Measurements from ENCODE around the gene SYP. TPM values are rescaled to one million over a fixed set of nuclear protein-coding genes. Genes with fewer than 3 reads are reported as not detected.
"Not testable (repeated sequence)": the region's sequence is repeated elsewhere in the genome, so short reads cannot be mapped to it uniquely, and the experiment has no call there.

Gene SYP
- total RNA-seq, 1 experiment from 2014 or later: 0.63 TPM

- not testable (repeated sequence) for DNase-seq, H3K27me3 ChIP-seq, H3K9me3 ChIP-seq, H3K4me3 ChIP-seq, H3K36me3 ChIP-seq
Measured at GRCh38 chrX:49142264-49142663, 57.7 kb downstream of the SYP start.

- H3K9me3 ChIP-seq: no peaks in the 10 kb centered on the region
- DNase-seq: no peak
- no peaks in the 10 kb centered on the region for H3K27me3 ChIP-seq
- no peak overlapping the region for H3K4me3 ChIP-seq
- no peaks in the 10 kb centered on the region for H3K36me3 ChIP-seq
Measured at GRCh38 chrX:49139713-49140112, 60.3 kb downstream of the SYP start.

Other genes starting within 250 kb of the SYP start
- gene OTUD5, start 242.6 kb downstream of the SYP start, total RNA-seq (2014; rRNA removed; shearing (Covaris generic); ENCODE audit: low replicate concordance): 21.9 and 27.4 TPM in 2 replicates
- 0.23 TPM in 1 of 2 replicates, not detected in the other for gene KCND1, start 228.3 kb downstream of the SYP start, total RNA-seq (2014; rRNA removed; shearing (Covaris generic); ENCODE audit: low replicate concordance)
- 15.7 and 20.3 TPM in 2 replicates for gene GRIPAP1, start 197.9 kb downstream of the SYP start, total RNA-seq (2014; rRNA removed; shearing (Covaris generic); ENCODE audit: low replicate concordance)
- gene TFE3, start 156.8 kb downstream of the SYP start, total RNA-seq (2014; rRNA removed; shearing (Covaris generic); ENCODE audit: low replicate concordance): 41.4 and 49.3 TPM in 2 replicates
- gene CCDC120, start 141.2 kb downstream of the SYP start, total RNA-seq (2014; rRNA removed; shearing (Covaris generic); ENCODE audit: low replicate concordance): 0.30 and 0.59 TPM in 2 replicates
- gene PRAF2, start 126.2 kb downstream of the SYP start, total RNA-seq (2014; rRNA removed; shearing (Covaris generic); ENCODE audit: low replicate concordance): 1.9 TPM in 1 of 2 replicates, not detected in the other
- gene WDR45, start 120.3 kb downstream of the SYP start, total RNA-seq (2014; rRNA removed; shearing (Covaris generic); ENCODE audit: low replicate concordance): 35.9 and 43.1 TPM in 2 replicates
- gene GPKOW, start 76.5 kb downstream of the SYP start, total RNA-seq (2014; rRNA removed; shearing (Covaris generic); ENCODE audit: low replicate concordance): 30.1 and 38.4 TPM in 2 replicates
- gene MAGIX, start 37.4 kb downstream of the SYP start, total RNA-seq (2014; rRNA removed; shearing (Covaris generic); ENCODE audit: low replicate concordance): 1.1 and 3.2 TPM in 2 replicates
- gene PLP2, start 28.3 kb downstream of the SYP start, total RNA-seq (2014; rRNA removed; shearing (Covaris generic); ENCODE audit: low replicate concordance): 114 and 139 TPM in 2 replicates
- 1.2 and 8.3 TPM in 2 replicates for gene PRICKLE3, start 13.8 kb downstream of the SYP start, total RNA-seq (2014; rRNA removed; shearing (Covaris generic); ENCODE audit: low replicate concordance)
- not detected in 2 replicates for gene CACNA1F, start 33.1 kb upstream of the SYP start, total RNA-seq (2014; rRNA removed; shearing (Covaris generic); ENCODE audit: low replicate concordance)
- 21.2 and 35.2 TPM in 2 replicates for gene CCDC22, start 35.3 kb upstream of the SYP start, total RNA-seq (2014; rRNA removed; shearing (Covaris generic); ENCODE audit: low replicate concordance)
- gene FOXP3, start 64.5 kb upstream of the SYP start, total RNA-seq (2014; rRNA removed; shearing (Covaris generic); ENCODE audit: low replicate concordance): not detected in 2 replicates
- 3.2 and 7.6 TPM in 2 replicates for gene PPP1R3F, start 69.6 kb upstream of the SYP start, total RNA-seq (2014; rRNA removed; shearing (Covaris generic); ENCODE audit: low replicate concordance)
- not detected in 2 replicates for gene GAGE10, start 103.5 kb upstream of the SYP start, total RNA-seq (2014; rRNA removed; shearing (Covaris generic); ENCODE audit: low replicate concordance)
- gene GAGE12J, start 121.8 kb upstream of the SYP start, total RNA-seq (2014; rRNA removed; shearing (Covaris generic); ENCODE audit: low replicate concordance): not detected in 2 replicates
- gene GAGE13, start 131.4 kb upstream of the SYP start, total RNA-seq (2014; rRNA removed; shearing (Covaris generic); ENCODE audit: low replicate concordance): not detected in 2 replicates